Heart right ventricle (tissue), 16 donors: ENCODE measurements around the gene LGALS7. TPM values are rescaled to one million over a fixed set of nuclear protein-coding genes. Genes with fewer than 3 reads are reported as not detected.
"Not testable (repeated sequence)": the region's sequence is repeated elsewhere in the genome, so short reads cannot be mapped to it uniquely, and the experiment has no call there.

Experiments
- ATAC-seq, 8 donors: fragments of 200-7000 bp; cut with Tn5 transposase; one replicate each; pipeline ENCODE4 v1.9.1; 2020; ENCODE audit warnings: mild to moderate bottlenecking in 8 of 8, moderate library complexity in 8 of 8, moderate number of reproducible peaks in 1 of 8
- DNase-seq, 2 donors: peaks; one replicate each; pipeline ENCODE4 v3.0.0-alpha.2; 2020
- H3K27ac ChIP-seq, 10 donors: fragments of 200-600 bp; sonication (generic) in 2 of 10; one replicate each; pipeline versions ENCODE4 v1.5.0 to v1.8.0; 2020 to 2022; ENCODE audit warnings: mild to moderate bottlenecking in 3 of 10
- H3K27me3 ChIP-seq, 7 donors: fragments of 200-600 bp; one replicate each; pipeline ENCODE4 v1.8.0; 2021 to 2022; ENCODE audit warnings: mild to moderate bottlenecking in 2 of 7
- H3K36me3 ChIP-seq, 9 donors: fragments of 200-600 bp; sonication (generic) in 1 of 9; one replicate each; pipeline versions ENCODE4 v1.5.0 to v1.8.0; 2020 to 2022; ENCODE audit warnings: mild to moderate bottlenecking in 2 of 9
- H3K4me1 ChIP-seq, 9 donors: fragments of 200-600 bp; sonication (generic) in 1 of 9; one replicate each; pipeline versions ENCODE4 v1.5.0 to v1.8.0; 2020 to 2022; ENCODE audit warnings: mild to moderate bottlenecking in 4 of 9
- H3K4me3 ChIP-seq, 10 donors: fragments of 200-600 bp; sonication (generic) in 2 of 10; one replicate each; pipeline versions ENCODE4 v1.5.0 to v1.8.0; 2020 to 2022; ENCODE audit warnings: mild to moderate bottlenecking in 7 of 10, moderate library complexity in 2 of 10
- H3K9me3 ChIP-seq, 11 donors: fragments of 200-600 bp in 10 of 11; sonication (generic) in 2 of 11; one replicate each; pipeline versions ENCODE4 v1.5.0 to v1.8.0; 2013 to 2022; ENCODE audit warnings: mild to moderate bottlenecking in 2 of 11, control low read depth in 1 of 11, moderate library complexity in 1 of 11
- whole genome bisulfite sequencing, 2 donors: extraction: QIAGEN DNeasy Blood & Tissue Kit; methylation state at CpG; one replicate each; pipeline ENCODE4 v1.1.7; 2013; ENCODE audit warnings: inconsistent platforms in 1 of 2; 5-methylcytosine and 5-hydroxymethylcytosine counted together
- intact Hi-C, 10 donors: fragments of 100-400 bp; cut with DNase I; formaldehyde crosslinking; loops; one replicate each; pipeline versions ENCODE4 v1.11.1 to v1.14.2; 2022
- polyA plus RNA-seq, 2 donors: library from polyadenylated mRNA; stranded (reverse); fragments of 200-250 nt; gene quantifications; one replicate each; pipeline ENCODE4 v1.2.3, GENCODE V29; 2013
- total RNA-seq, 10 donors: library from RNA; stranded (reverse); fragmentation: NEBNext Ultra II Directional in 3 of 10; extraction: Animal tissue kit (Norgen Biotek cat#: 25700) in 3 of 10; gene quantifications; one replicate each; pipeline versions ENCODE4 v1.2.1 to v1.2.4, GENCODE V29; 2021 to 2023
- TF ChIP-seq, protein P1 (sequence below), 9 donors: fragments of 200-600 bp; sonication (generic) in 2 of 9; IDR thresholded peaks; one replicate each; pipeline versions ENCODE4 v1.5.0 to v1.8.0; 2021 to 2022; ENCODE audit warnings: antibody characterized with exemption in 9 of 9, mild to moderate bottlenecking in 5 of 9, moderate library complexity in 1 of 9
- donor health status: Arrhythmogenic right ventricular cardiomyopathy.
- donor health status: ischemic (EF 13 %, LVEDD 7.1; RV severe dilation, severe dysfunction).
- donor health status: healthy with polysubstance abuse.
- donor health status: DM: no; HTN: yes; CAD: no.
- donor health status: DM: no; HTN: no; CAD: no.
- donor health status: ischemic (EF 25% LVEDD 6.9; RV normal size, moderate dysfunction).
- donor health status: ischemic (EF 25% LVEDD 5.7; RV mildly dilated, moderate dysfunction).
- donor health status: healthy.
- donor health status: DM: yes; HTN: yes; CAD: no.
- donor health status: Ischemic cardiomyopathy.
- donor health status: ischemic (EF 35%, LVEDD 5.7; RV mildly dilated, moderate dysfunction).
- donor health status: nonischemic (EF 11% LVEDD 7.7; RV severe dilation, severe dysfunction).
- donor health status: DM: yes; HTN: yes; CAD: no.
- donor health status: PGD.
- donor health status: ischemic (EF 29% LVEDD 5.4; RV normal size, mild dysfunction).
- donor health status: nonischemic (EF 23%, LVEDD 6.1; RV moderate dilation, normal function).

The LGALS7 gene
- total and polyA plus RNA-seq, 12 donors, result not detected

DNA sequence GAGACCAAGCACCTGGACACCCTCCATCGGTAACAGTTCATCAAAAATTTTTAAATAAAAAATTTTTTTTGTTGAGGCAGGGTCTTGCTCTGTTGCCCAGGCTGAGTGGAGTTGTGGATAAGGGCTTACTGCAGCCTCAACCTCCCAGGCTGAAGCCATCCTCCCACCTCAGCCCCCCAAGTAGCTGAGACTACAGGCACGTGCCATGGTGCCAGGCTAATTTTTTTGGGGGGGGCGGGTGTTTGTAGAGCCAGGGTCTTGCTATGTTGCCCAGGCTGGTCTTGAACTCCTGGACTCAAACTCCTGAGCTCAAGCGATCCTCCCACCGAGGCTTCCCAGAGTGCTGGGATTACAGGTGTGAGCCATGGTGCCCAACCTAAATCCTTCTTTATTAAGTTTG is 20.4 kb upstream of the LGALS7 start:
- intact Hi-C loops, result no loop called here
- Histone ChIP-seq H3K36me3 (no peaks in the 10 kb centered on the region), H3K27ac (no peak overlapping the region), H3K4me3 (no peak overlapping the region), H3K27me3 (no peaks in the 10 kb centered on the region), H3K4me1 (peaks cover 0 to 15% (median 7%) of the 10 kb centered on the region in 9 donors), H3K9me3 (no peaks in the 10 kb centered on the region)
- TF ChIP-seq, protein P1, sequence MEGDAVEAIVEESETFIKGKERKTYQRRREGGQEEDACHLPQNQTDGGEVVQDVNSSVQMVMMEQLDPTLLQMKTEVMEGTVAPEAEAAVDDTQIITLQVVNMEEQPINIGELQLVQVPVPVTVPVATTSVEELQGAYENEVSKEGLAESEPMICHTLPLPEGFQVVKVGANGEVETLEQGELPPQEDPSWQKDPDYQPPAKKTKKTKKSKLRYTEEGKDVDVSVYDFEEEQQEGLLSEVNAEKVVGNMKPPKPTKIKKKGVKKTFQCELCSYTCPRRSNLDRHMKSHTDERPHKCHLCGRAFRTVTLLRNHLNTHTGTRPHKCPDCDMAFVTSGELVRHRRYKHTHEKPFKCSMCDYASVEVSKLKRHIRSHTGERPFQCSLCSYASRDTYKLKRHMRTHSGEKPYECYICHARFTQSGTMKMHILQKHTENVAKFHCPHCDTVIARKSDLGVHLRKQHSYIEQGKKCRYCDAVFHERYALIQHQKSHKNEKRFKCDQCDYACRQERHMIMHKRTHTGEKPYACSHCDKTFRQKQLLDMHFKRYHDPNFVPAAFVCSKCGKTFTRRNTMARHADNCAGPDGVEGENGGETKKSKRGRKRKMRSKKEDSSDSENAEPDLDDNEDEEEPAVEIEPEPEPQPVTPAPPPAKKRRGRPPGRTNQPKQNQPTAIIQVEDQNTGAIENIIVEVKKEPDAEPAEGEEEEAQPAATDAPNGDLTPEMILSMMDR (IDR thresholded peaks at IDR 0.05), result no peak
- ATAC-seq (no peak), DNase-seq (no peak)
- WGBS, 2 donors, result 94 to 95% methylated on average over 5 of the region's 5 CpGs

GRCh38 chr19:38793177-38793576 is 19.9 kb upstream of the LGALS7 start:
- Histone ChIP-seq H3K9me3 (no peaks in the 10 kb centered on the region), H3K27ac (peak overlapping the region in 1 of 10 donors; percentile 36), H3K36me3 (no peaks in the 10 kb centered on the region), H3K4me3 (peak overlapping the region in 1 of 10 donors; percentile 43), H3K27me3 (no peaks in the 10 kb centered on the region), H3K4me1 (peaks cover 0 to 15% (median 7%) of the 10 kb centered on the region in 9 donors)
- TF ChIP-seq, protein P1 (IDR thresholded peaks at IDR 0.05), result no peak
- 74 to 79% methylated on average over 8 of the region's 8 CpGs for WGBS, 2 donors
- intact Hi-C loops, result no loop called here
- no peak for ATAC-seq
- DNase-seq, result no peak

- TF ChIP-seq, protein P1 (IDR thresholded peaks at IDR 0.05), result peak in 8 of 9 donors; percentile 15 to 53 (median 43)
- H3K9me3 ChIP-seq, result no peaks in the 10 kb centered on the region
- peak overlapping the region in 9 of 10 donors; percentile 7 to 47 (median 42) for H3K4me3 ChIP-seq
- no peaks in the 10 kb centered on the region for H3K36me3 ChIP-seq
- H3K27ac ChIP-seq, result peak overlapping the region in 4 of 10 donors; percentile 3 to 36 (median 12)
- 22 to 24% methylated on average over 63 of the region's 71 CpGs for WGBS, 2 donors
- DNase-seq (peak in 1 of 2 donors; percentile 67), ATAC-seq (peak; percentile 21 to 63 (median 46))
- H3K4me1 ChIP-seq, result peaks cover 0 to 15% (median 7%) of the 10 kb centered on the region in 9 donors
- no peaks in the 10 kb centered on the region for H3K27me3 ChIP-seq
- intact Hi-C loops, result no loop called here
Observed at GRCh38 chr19:38792250-38793111, 19.2 kb upstream of the LGALS7 start.

DNA sequence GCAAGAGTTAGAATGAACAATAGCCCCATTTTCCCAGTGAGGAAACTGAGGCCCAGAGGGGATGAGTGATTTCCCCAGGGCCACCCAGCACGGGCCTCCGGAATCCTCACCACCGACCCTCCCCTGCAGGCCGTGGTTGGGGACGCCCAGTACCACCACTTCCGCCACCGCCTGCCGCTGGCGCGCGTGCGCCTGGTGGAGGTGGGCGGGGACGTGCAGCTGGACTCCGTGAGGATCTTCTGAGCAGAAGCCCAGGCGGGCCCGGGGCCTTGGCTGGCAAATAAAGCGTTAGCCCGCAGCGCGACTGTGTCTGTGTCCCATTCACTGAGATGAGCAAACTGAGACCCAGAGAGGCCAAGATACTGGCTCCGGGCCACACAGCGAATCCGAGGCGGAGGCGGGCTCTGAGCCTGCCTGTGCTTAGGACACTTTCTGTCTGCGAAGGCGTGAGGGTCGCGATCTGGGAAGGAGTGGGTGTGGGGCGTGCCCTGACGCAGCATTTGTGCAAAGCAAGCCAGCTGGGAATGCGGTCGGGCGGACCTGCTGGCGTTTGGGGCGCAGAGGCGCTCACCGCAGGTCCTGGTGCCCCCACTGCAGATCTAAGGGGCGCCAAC is 18.2 kb upstream of the LGALS7 start:
- H3K27ac ChIP-seq, H3K36me3 ChIP-seq, H3K27me3 ChIP-seq, DNase-seq, intact Hi-C loops, H3K9me3 ChIP-seq: not testable (repeated sequence)
- peak overlapping the region in 4 of 10 donors; percentile 31 to 39 (median 38) for H3K4me3 ChIP-seq
- ATAC-seq, result peak; percentile 87 to 94 (median 92)
- peaks cover 0 to 15% (median 7%) of the 10 kb centered on the region in 9 donors for H3K4me1 ChIP-seq
- WGBS, 2 donors, result no CpG with 5 or more reads among the region's 40 CpGs

- H3K9me3 ChIP-seq, H3K27ac ChIP-seq, DNase-seq, intact Hi-C loops, H3K27me3 ChIP-seq, H3K36me3 ChIP-seq: not testable (repeated sequence)
- 56 to 64% methylated on average over 12 to 17 of the region's 49 CpGs for WGBS, 2 donors
- Histone ChIP-seq H3K4me1 (peaks cover 0 to 15% (median 7%) of the 10 kb centered on the region in 9 donors), H3K4me3 (peak overlapping the region in 4 of 10 donors; percentile 31 to 39 (median 38))
- ATAC-seq, result peak in 4 of 8 donors; percentile 2 to 15 (median 8)
Observed at GRCh38 chr19:38790507-38791403, 17.4 kb upstream of the LGALS7 start.
